GM23248 (cell line): ENCODE results near the gene XIAP. TPM values are rescaled to one million over a fixed set of nuclear protein-coding genes. Genes with fewer than 3 reads are reported as not detected.
A peak's percentile ranks its signal among the peaks of the same experiment; 100 is the strongest.

Experiments
- DNase-seq: peaks from one replicate; pipeline ENCODE4 v3.0.0-alpha.2; 2015
- H2AFZ ChIP-seq: fragments of 200-600 bp; sonication (generic); 2 replicates; pipeline ENCODE4 v1.6.1; 2016; ENCODE audit warnings: antibody characterized with exemption
- H3F3A ChIP-seq: fragments of 200-600 bp; sonication (generic); 2 replicates; pipeline ENCODE4 v1.6.1; 2016; ENCODE audit warnings: mild to moderate bottlenecking, antibody characterized with exemption, mixed run types; ENCODE audit not compliant: insufficient read depth
- H3K27ac ChIP-seq: fragments of 200-600 bp; sonication (generic); 2 replicates; pipeline ENCODE4 v1.5.1; 2016; ENCODE audit warnings: mild to moderate bottlenecking
- H3K27me3 ChIP-seq: fragments of 200-600 bp; sonication (generic); replicated peaks from 2 replicates; pipeline ENCODE4 v1.6.1; 2016; ENCODE audit warnings: mild to moderate bottlenecking; ENCODE audit not compliant: insufficient read depth
- H3K36me3 ChIP-seq: fragments of 200-600 bp; sonication (generic); 2 replicates; pipeline ENCODE4 v1.6.1; 2016; ENCODE audit warnings: low read depth, mild to moderate bottlenecking
- H3K4me1 ChIP-seq: fragments of 200-600 bp; sonication (generic); 2 replicates; pipeline ENCODE4 v1.6.1; 2016; ENCODE audit warnings: mild to moderate bottlenecking; ENCODE audit not compliant: insufficient read depth
- H3K4me2 ChIP-seq: fragments of 200-600 bp; sonication (generic); one replicate; pipeline ENCODE4 v1.6.1; 2016; ENCODE audit warnings: mild to moderate bottlenecking; ENCODE audit not compliant: unreplicated experiment
- H3K4me3 ChIP-seq: fragments of 200-600 bp; sonication (generic); 2 replicates; pipeline ENCODE4 v1.5.1; 2016; ENCODE audit warnings: mild to moderate bottlenecking
- H3K79me2 ChIP-seq: fragments of 200-600 bp; sonication (generic); 2 replicates; pipeline ENCODE4 v1.6.1; 2016; ENCODE audit warnings: mild to moderate bottlenecking; ENCODE audit not compliant: insufficient read depth
- H3K9ac ChIP-seq: fragments of 200-600 bp; sonication (generic); 2 replicates; pipeline ENCODE4 v1.6.1; 2016; ENCODE audit warnings: mild to moderate bottlenecking
- H3K9me2 ChIP-seq: fragments of 200-600 bp; sonication (generic); 2 replicates; pipeline ENCODE4 v1.6.1; 2016; ENCODE audit warnings: mixed run types, mild to moderate bottlenecking, moderate library complexity; ENCODE audit not compliant: insufficient read depth
- H3K9me3 ChIP-seq: fragments of 200-600 bp; sonication (generic); one replicate; pipeline ENCODE4 v1.6.1; 2017; ENCODE audit warnings: low read depth
- H4K20me1 ChIP-seq: fragments of 200-600 bp; sonication (generic); 2 replicates; pipeline ENCODE4 v1.6.0; 2016; ENCODE audit not compliant: insufficient read depth
- EZH2 ChIP-seq: fragments of 200-600 bp; sonication (generic); IDR thresholded peaks from 2 replicates; pipeline ENCODE4 v1.6.1; 2018; ENCODE audit warnings: antibody characterized with exemption, mild to moderate bottlenecking; ENCODE audit not compliant: insufficient read depth, poor library complexity, severe bottlenecking
- EZH2phosphoT487 ChIP-seq: fragments of 200-600 bp; sonication (generic); IDR thresholded peaks from 2 replicates; pipeline ENCODE4 v1.6.1; 2018; ENCODE audit warnings: antibody characterized with exemption, moderate library complexity, mild to moderate bottlenecking, low read depth; ENCODE audit not compliant: insufficient read depth
- WGBS, 2 experiments: methylation state at CpG; one replicate each; pipeline ENCODE4 v1.1.6; 2015 to 2017; ENCODE audit warnings: low lambda C conversion rate in 2 of 2, low coverage in 1 of 2; ENCODE audit errors: missing lambda C conversion rate in 2 of 2; 5-methylcytosine and 5-hydroxymethylcytosine counted together
- in situ Hi-C: fragments of 300-500 bp; cut with MboI; formaldehyde crosslinking; loops from 2 replicates; pipeline ENCODE4 v1.15.0; 2020
- polyA plus RNA-seq: library from polyadenylated mRNA; unstranded; fragments of >200 nt; fragmentation: Nextera tagmentation; extraction: Ambion mirVana; gene quantifications from 2 replicates; pipeline ENCODE4 v1.2.1, GENCODE V29; 2016
- total RNA-seq: library from RNA; depleted of rRNA; stranded (reverse); fragments of >200 nt; shearing (Covaris generic); gene quantifications from 2 replicates; pipeline ENCODE4 v1.2.3, GENCODE V29; 2014

The XIAP gene
- total and polyA plus RNA-seq, 2 experiments from 2014 or later = 17.3 to 19.7 TPM

GRCh38 chrX:123876177-123876576 lies 16.3 kb downstream of the XIAP start:
- Histone ChIP-seq H3F3A (peaks cover 11% of the 10 kb centered on the region; the same call in 1 of the 2 replicates), H3K9ac (no peak overlapping the region), H3K79me2 (peaks cover 94% of the 10 kb centered on the region), H4K20me1 (no peaks in the 10 kb centered on the region), H3K4me2 (no peak overlapping the region), H2AFZ (no peak overlapping the region), H3K4me1 (peaks cover 15% of the 10 kb centered on the region), H3K9me2 (no peaks in the 10 kb centered on the region), H3K4me3 (no peak overlapping the region), H3K9me3 (no peaks in the 10 kb centered on the region), H3K36me3 (no peaks in the 10 kb centered on the region), H3K27ac (no peak overlapping the region), H3K27me3 (no peaks in the 10 kb centered on the region)
- TF ChIP-seq EZH2 (no peak), EZH2phosphoT487 (no peak)
- no peak for DNase-seq
- WGBS, 2 experiments = 97 to 100% methylated on average over 1 to 2 of the region's 2 CpGs
- in situ Hi-C loops = no loop called here

- H2AFZ ChIP-seq = no peak overlapping the region
Observed at GRCh38 chrX:123876844-123877243, 17.0 kb downstream of the XIAP start.

GRCh38 chrX:123878252-123878721 lies 18.4 kb downstream of the XIAP start:
- no peaks in the 10 kb centered on the region for H3K9me3 ChIP-seq
- no peaks in the 10 kb centered on the region for H3K27me3 ChIP-seq
- peaks cover 11% of the 10 kb centered on the region; the same call in 1 of the 2 replicates for H3F3A ChIP-seq
- no peaks in the 10 kb centered on the region for H3K36me3 ChIP-seq
- 7 to 14% methylated on average over 2 of the region's 2 CpGs for WGBS, 2 experiments
- peak overlapping the region; percentile 31 for H3K4me3 ChIP-seq
- in situ Hi-C loops = no loop called here
- H3K4me1 ChIP-seq = peaks cover 15% of the 10 kb centered on the region
- H3K9me2 ChIP-seq = no peaks in the 10 kb centered on the region
- TF ChIP-seq EZH2phosphoT487 (no peak), EZH2 (no peak)
- no peak overlapping the region for H2AFZ ChIP-seq
- peak overlapping the region; percentile 48 for H3K4me2 ChIP-seq
- peak overlapping the region; percentile 31; the same call in 1 of the 2 replicates for H3K9ac ChIP-seq
- peak; percentile 18 for DNase-seq
- H3K27ac ChIP-seq = peak overlapping the region; percentile 70
- peaks cover 94% of the 10 kb centered on the region for H3K79me2 ChIP-seq
- H4K20me1 ChIP-seq = no peaks in the 10 kb centered on the region

More at GRCh38 chrX:123876844-123877243, 17.0 kb downstream of the XIAP start:
- Histone ChIP-seq H4K20me1 (no peaks in the 10 kb centered on the region), H3K27me3 (no peaks in the 10 kb centered on the region), H3K9ac (no peak overlapping the region), H3K9me3 (no peaks in the 10 kb centered on the region), H3K4me3 (no peak overlapping the region), H3K79me2 (peaks cover 94% of the 10 kb centered on the region), H3K36me3 (no peaks in the 10 kb centered on the region), H3K9me2 (no peaks in the 10 kb centered on the region), H3F3A (peaks cover 11% of the 10 kb centered on the region; the same call in 1 of the 2 replicates), H3K4me1 (peaks cover 15% of the 10 kb centered on the region), H3K27ac (no peak overlapping the region), H3K4me2 (no peak overlapping the region)
- TF ChIP-seq EZH2phosphoT487 (no peak), EZH2 (no peak)
- no peak for DNase-seq
- 92 to 96% methylated on average over 2 of the region's 2 CpGs for WGBS, 2 experiments
- in situ Hi-C loops = no loop called here

- Histone ChIP-seq H3K4me1 (peaks cover 15% of the 10 kb centered on the region), H3K9me3 (no peaks in the 10 kb centered on the region), H3F3A (peaks cover 15% of the 10 kb centered on the region; the same call in 1 of the 2 replicates), H3K9me2 (no peaks in the 10 kb centered on the region), H3K79me2 (peaks cover 93% of the 10 kb centered on the region), H3K9ac (no peak overlapping the region), H3K27me3 (no peaks in the 10 kb centered on the region), H3K4me2 (no peak overlapping the region), H3K4me3 (no peak overlapping the region), H2AFZ (no peak overlapping the region), H3K36me3 (no peaks in the 10 kb centered on the region), H3K27ac (no peak overlapping the region), H4K20me1 (no peaks in the 10 kb centered on the region)
- no peak for TF ChIP-seq EZH2phosphoT487
- TF ChIP-seq EZH2 = no peak
- in situ Hi-C loops = no loop called here
- no peak for DNase-seq
Observed at GRCh38 chrX:123881330-123881729, 21.5 kb downstream of the XIAP start.

GRCh38 chrX:123882391-123882790 lies 22.5 kb downstream of the XIAP start:
- Histone ChIP-seq H3K9me2 (no peaks in the 10 kb centered on the region), H3K79me2 (peaks cover 91% of the 10 kb centered on the region), H3K36me3 (no peaks in the 10 kb centered on the region), H3K4me2 (no peak overlapping the region), H3K4me3 (no peak overlapping the region), H3K4me1 (peaks cover 15% of the 10 kb centered on the region), H3F3A (peaks cover 15% of the 10 kb centered on the region; the same call in 1 of the 2 replicates), H2AFZ (no peak overlapping the region), H3K9ac (no peak overlapping the region), H3K9me3 (no peaks in the 10 kb centered on the region), H3K27me3 (no peaks in the 10 kb centered on the region), H4K20me1 (no peaks in the 10 kb centered on the region), H3K27ac (no peak overlapping the region)
- no peak for TF ChIP-seq EZH2
- no peak for TF ChIP-seq EZH2phosphoT487
- WGBS, 2 experiments = 43 to 49% methylated on average over 3 of the region's 3 CpGs
- in situ Hi-C loops = no loop called here
- no peak for DNase-seq
